Fibroblast of lung (primary cell): ENCODE results near the gene MSI2. TPM values are rescaled to one million over a fixed set of nuclear protein-coding genes. Genes with fewer than 3 reads are reported as not detected.

Experiments used
- DNase-seq, 2 donors: peaks; one replicate each; pipeline versions ENCODE4 v3.0.0 to v3.0.0-alpha.2; 2010; ENCODE audit warnings: low read depth in 2 of 2
- H2AFZ ChIP-seq: 2 replicates; pipeline ENCODE4 v1.5.1; 2012; ENCODE audit warnings: low read length, control low read depth, inconsistent platforms
- H3K27ac ChIP-seq: 2 replicates; pipeline ENCODE4 v1.5.1; 2011; ENCODE audit warnings: low read length, control low read depth; ENCODE audit not compliant: insufficient read depth
- H3K27me3 ChIP-seq: 2 replicates; pipeline ENCODE4 v1.5.1; 2011; ENCODE audit warnings: mild to moderate bottlenecking, low read length; ENCODE audit not compliant: control insufficient read depth, insufficient read depth
- H3K36me3 ChIP-seq: 2 replicates; pipeline ENCODE4 v1.5.1; 2011; ENCODE audit warnings: low read length; ENCODE audit not compliant: control insufficient read depth, insufficient read depth
- H3K4me1 ChIP-seq: 2 replicates; pipeline ENCODE4 v1.5.1; 2011; ENCODE audit warnings: low read length; ENCODE audit not compliant: control insufficient read depth, insufficient read depth; ENCODE audit errors: extremely low read depth
- H3K4me2 ChIP-seq: 2 replicates; pipeline ENCODE4 v1.5.1; 2011; ENCODE audit warnings: low read length, control low read depth; ENCODE audit not compliant: insufficient read depth; ENCODE audit errors: extremely low read depth
- H3K4me3 ChIP-seq, 4 experiments: fragments of 200-600 bp in 1 of 4; sonication (generic) in 1 of 4; replicated peaks in 1 of 4; 2 replicates each; pipeline ENCODE4 v1.5.1; 2011 to 2016; ENCODE audit warnings: low read length in 4 of 4, low read depth in 3 of 4, mild to moderate bottlenecking in 3 of 4, control low read depth in 2 of 4, inconsistent platforms in 1 of 4, mixed read lengths in 1 of 4; ENCODE audit not compliant: insufficient read depth in 1 of 4; ENCODE audit errors: control extremely low read depth in 1 of 4
- H3K79me2 ChIP-seq: 2 replicates; pipeline ENCODE4 v1.5.1; 2012; ENCODE audit warnings: mild to moderate bottlenecking, low read length, inconsistent platforms; ENCODE audit not compliant: control insufficient read depth, insufficient read depth
- H3K9ac ChIP-seq: 2 replicates; pipeline ENCODE4 v1.5.1; 2011; ENCODE audit warnings: mild to moderate bottlenecking, low read length, control low read depth; ENCODE audit not compliant: insufficient read depth
- H3K9me3 ChIP-seq: 2 replicates; pipeline ENCODE4 v1.5.1; 2012; ENCODE audit warnings: low read depth, low read length; ENCODE audit not compliant: control insufficient read depth, insufficient read depth
- H4K20me1 ChIP-seq: 2 replicates; pipeline ENCODE4 v1.5.1; 2011; ENCODE audit warnings: low read length; ENCODE audit not compliant: control insufficient read depth, insufficient read depth; ENCODE audit errors: extremely low read depth
- CTCF ChIP-seq, 2 donors: IDR thresholded peaks in 1 of 2; conservative IDR thresholded peaks in 1 of 2; 1 replicate in 1 of 2; 2 replicates in 1 of 2; pipeline ENCODE4 v1.5.1; 2011 to 2012; ENCODE audit warnings: low read length in 2 of 2, control low read depth in 1 of 2, inconsistent platforms in 1 of 2, low read depth in 1 of 2, mild to moderate bottlenecking in 1 of 2
- EZH2 ChIP-seq: IDR thresholded peaks from 2 replicates; pipeline ENCODE4 v1.5.1; 2012; ENCODE audit warnings: low read length, control low read depth, mild to moderate bottlenecking; ENCODE audit errors: missing control alignments
- polyA plus RNA-seq, 2 donors: library from polyadenylated mRNA; depleted of rRNA in 1 of 2; stranded (reverse) in 1 of 2; unstranded in 1 of 2; fragments of >200 nt; gene quantifications; 2 replicates each; pipeline ENCODE4 v1.2.1, GENCODE V29; 2011 to 2012; ENCODE audit warnings: missing spikeins in 1 of 2
- total RNA-seq: library from RNA; depleted of rRNA; stranded (reverse); fragments of >200 nt; gene quantifications from 2 replicates; pipeline ENCODE4 v1.2.1, GENCODE V29; 2014

The MSI2 gene
- total and polyA plus RNA-seq, 2 donors (not counting 1 experiment from before 2014, with no cell fraction given): 6.8 to 14.2 TPM

GRCh38 chr17:57269052-57269451 lies 12.7 kb downstream of the MSI2 start:
- no peak overlapping the region for H3K4me2 ChIP-seq
- no peak for DNase-seq
- H3K4me1 ChIP-seq: no peaks in the 10 kb centered on the region
- no peak overlapping the region for H3K27ac ChIP-seq
- no peak for TF ChIP-seq EZH2
- TF ChIP-seq CTCF (conservative IDR thresholded peaks at IDR 0.05 in 1 of 2, IDR thresholded peaks at IDR 0.05 in 1 of 2; ENCODE audit: low read depth in 1 of 2, low read length in 2 of 2): no peak
- no peaks in the 10 kb centered on the region for H3K79me2 ChIP-seq
- H3K36me3 ChIP-seq: no peaks in the 10 kb centered on the region
- no peaks in the 10 kb centered on the region for H4K20me1 ChIP-seq
- H3K4me3 ChIP-seq: no peak overlapping the region
- H3K9me3 ChIP-seq: no peaks in the 10 kb centered on the region
- no peaks in the 10 kb centered on the region for H3K27me3 ChIP-seq
- H3K9ac ChIP-seq: no peak overlapping the region
- H2AFZ ChIP-seq: no peak overlapping the region

GRCh38 chr17:57269598-57270255 lies 13.4 kb downstream of the MSI2 start:
- no peak overlapping the region for H3K4me2 ChIP-seq
- TF ChIP-seq EZH2 (no peak), CTCF (conservative IDR thresholded peaks at IDR 0.05 in 1 of 2, IDR thresholded peaks at IDR 0.05 in 1 of 2; ENCODE audit: low read depth in 1 of 2, low read length in 2 of 2) (no peak)
- no peaks in the 10 kb centered on the region for H3K4me1 ChIP-seq
- H3K9ac ChIP-seq: no peak overlapping the region
- H3K36me3 ChIP-seq: no peaks in the 10 kb centered on the region
- H3K27me3 ChIP-seq: no peaks in the 10 kb centered on the region
- H4K20me1 ChIP-seq: no peaks in the 10 kb centered on the region
- no peak overlapping the region for H3K27ac ChIP-seq
- no peaks in the 10 kb centered on the region for H3K79me2 ChIP-seq
- DNase-seq: no peak
- no peaks in the 10 kb centered on the region for H3K9me3 ChIP-seq
- H3K4me3 ChIP-seq: no peak overlapping the region
- H2AFZ ChIP-seq: no peak overlapping the region

- Histone ChIP-seq H3K9ac (no peak overlapping the region), H3K27ac (no peak overlapping the region), H2AFZ (no peak overlapping the region), H3K4me1 (no peaks in the 10 kb centered on the region), H3K9me3 (no peaks in the 10 kb centered on the region), H3K4me2 (no peak overlapping the region), H3K36me3 (no peaks in the 10 kb centered on the region), H4K20me1 (no peaks in the 10 kb centered on the region), H3K27me3 (no peaks in the 10 kb centered on the region), H3K79me2 (no peaks in the 10 kb centered on the region), H3K4me3 (no peak overlapping the region)
- no peak for DNase-seq
- TF ChIP-seq EZH2 (no peak), CTCF (conservative IDR thresholded peaks at IDR 0.05 in 1 of 2, IDR thresholded peaks at IDR 0.05 in 1 of 2; ENCODE audit: low read depth in 1 of 2, low read length in 2 of 2) (no peak)
These were observed 14.5 kb downstream of the MSI2 start for GRCh38 chr17:57270801-57271245.
